GM12878 (cell line): ENCODE results near the gene PIMREG. TPM values are rescaled to one million over a fixed set of nuclear protein-coding genes. Genes with fewer than 3 reads are reported as not detected.

Experiments
- ASH2L ChIP-seq: fragments of 300-600, 200-600 bp; sonication (generic); IDR thresholded peaks from 2 replicates; pipeline ENCODE4 v1.6.1; 2017; ENCODE audit warnings: low read depth, mild to moderate bottlenecking, borderline replicate concordance
- EZH2 ChIP-seq: IDR thresholded peaks from 2 replicates; pipeline ENCODE4 v1.6.1; 2012; ENCODE audit warnings: low read depth, mild to moderate bottlenecking, control low read depth, inconsistent platforms, low read length, borderline replicate concordance; ENCODE audit not compliant: control insufficient read depth
- POLR2AphosphoS5 ChIP-seq: IDR thresholded peaks from 2 replicates; pipeline ENCODE4 v1.6.1; 2011; ENCODE audit warnings: mild to moderate bottlenecking, low read length, inconsistent platforms
- polyA plus RNA-seq, 11 experiments: library from polyadenylated mRNA; depleted of rRNA in 4 of 11; unstranded in 6 of 11; stranded (reverse) in 5 of 11; fragments of >200 nt; fragmentation: Nextera tagmentation in 4 of 11; fragmentation: Illumina TruSeq in 1 of 11; extraction: Ambion mirVana in 4 of 11; extraction: Trizol in 1 of 11; gene quantifications; 1 replicate in 1 of 11; 2 replicates in 10 of 11; pipeline versions ENCODE4 v1.2.1 to v1.2.3, GENCODE V29; 2011 to 2016; ENCODE audit warnings: inconsistent platforms in 2 of 11, missing spikeins in 2 of 11, low read depth in 1 of 11
- total RNA-seq, 4 experiments: library from RNA; depleted of rRNA in 3 of 4; stranded (reverse); fragments of >200 nt in 3 of 4; fragmentation: Illumina TruSeq in 1 of 4; extraction: Trizol in 1 of 4; gene quantifications; 2 replicates each; pipeline versions ENCODE4 v1.2.1 to v1.2.3, GENCODE V29; 2013 to 2021
- TF ChIP-seq, protein P1 (sequence below): fragments of 450-650 bp; IDR thresholded peaks from 2 replicates; pipeline ENCODE4 v1.6.1; 2017; ENCODE audit warnings: mild to moderate bottlenecking
- TF ChIP-seq, protein P2 (sequence below): fragments of 450-650 bp; IDR thresholded peaks from 2 replicates; pipeline ENCODE4 v1.6.1; 2017; ENCODE audit warnings: borderline replicate concordance
- TF ChIP-seq, protein P3 (sequence below): fragments of 450-650 bp; formaldehyde crosslinking; IDR thresholded peaks from 2 replicates; pipeline ENCODE4 v1.4.0; 2020; ENCODE audit warnings: mild to moderate bottlenecking, moderate library complexity

PIMREG gene
- total and polyA plus RNA-seq, 10 of the 15 experiments (the other 5 are each of a cell fraction or from before 2014, with no cell fraction given), result 2.8 to 35.8 (median 25.2) TPM

DNA sequence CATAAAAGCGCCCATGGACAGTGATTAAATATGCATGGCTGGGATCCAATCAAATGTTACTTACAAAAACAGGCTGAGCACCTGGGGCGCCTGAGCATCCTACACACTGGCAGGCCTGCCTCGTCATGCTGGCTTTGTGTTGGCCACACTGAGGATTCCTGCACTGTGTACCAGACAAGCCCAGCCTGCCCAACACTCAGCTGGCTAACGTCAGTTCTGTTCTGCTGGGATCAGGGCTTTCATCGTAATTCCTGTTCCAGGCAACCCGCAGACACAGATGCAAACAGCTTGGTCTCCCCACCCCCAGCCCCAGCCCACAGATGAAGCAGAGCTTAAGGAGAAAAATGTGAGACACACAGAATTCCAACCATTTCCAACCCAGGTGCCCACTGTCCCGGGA is 30.7 kb downstream of the PIMREG start (continued):
- TF ChIP-seq, protein P1, sequence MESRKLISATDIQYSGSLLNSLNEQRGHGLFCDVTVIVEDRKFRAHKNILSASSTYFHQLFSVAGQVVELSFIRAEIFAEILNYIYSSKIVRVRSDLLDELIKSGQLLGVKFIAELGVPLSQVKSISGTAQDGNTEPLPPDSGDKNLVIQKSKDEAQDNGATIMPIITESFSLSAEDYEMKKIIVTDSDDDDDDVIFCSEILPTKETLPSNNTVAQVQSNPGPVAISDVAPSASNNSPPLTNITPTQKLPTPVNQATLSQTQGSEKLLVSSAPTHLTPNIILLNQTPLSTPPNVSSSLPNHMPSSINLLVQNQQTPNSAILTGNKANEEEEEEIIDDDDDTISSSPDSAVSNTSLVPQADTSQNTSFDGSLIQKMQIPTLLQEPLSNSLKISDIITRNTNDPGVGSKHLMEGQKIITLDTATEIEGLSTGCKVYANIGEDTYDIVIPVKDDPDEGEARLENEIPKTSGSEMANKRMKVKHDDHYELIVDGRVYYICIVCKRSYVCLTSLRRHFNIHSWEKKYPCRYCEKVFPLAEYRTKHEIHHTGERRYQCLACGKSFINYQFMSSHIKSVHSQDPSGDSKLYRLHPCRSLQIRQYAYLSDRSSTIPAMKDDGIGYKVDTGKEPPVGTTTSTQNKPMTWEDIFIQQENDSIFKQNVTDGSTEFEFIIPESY, result no peak
- TF ChIP-seq EZH2 (no peak), POLR2AphosphoS5 (no peak), ASH2L (no peak)
- TF ChIP-seq, protein P2, sequence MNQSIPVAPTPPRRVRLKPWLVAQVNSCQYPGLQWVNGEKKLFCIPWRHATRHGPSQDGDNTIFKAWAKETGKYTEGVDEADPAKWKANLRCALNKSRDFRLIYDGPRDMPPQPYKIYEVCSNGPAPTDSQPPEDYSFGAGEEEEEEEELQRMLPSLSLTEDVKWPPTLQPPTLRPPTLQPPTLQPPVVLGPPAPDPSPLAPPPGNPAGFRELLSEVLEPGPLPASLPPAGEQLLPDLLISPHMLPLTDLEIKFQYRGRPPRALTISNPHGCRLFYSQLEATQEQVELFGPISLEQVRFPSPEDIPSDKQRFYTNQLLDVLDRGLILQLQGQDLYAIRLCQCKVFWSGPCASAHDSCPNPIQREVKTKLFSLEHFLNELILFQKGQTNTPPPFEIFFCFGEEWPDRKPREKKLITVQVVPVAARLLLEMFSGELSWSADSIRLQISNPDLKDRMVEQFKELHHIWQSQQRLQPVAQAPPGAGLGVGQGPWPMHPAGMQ, result no peak
- TF ChIP-seq, protein P3, sequence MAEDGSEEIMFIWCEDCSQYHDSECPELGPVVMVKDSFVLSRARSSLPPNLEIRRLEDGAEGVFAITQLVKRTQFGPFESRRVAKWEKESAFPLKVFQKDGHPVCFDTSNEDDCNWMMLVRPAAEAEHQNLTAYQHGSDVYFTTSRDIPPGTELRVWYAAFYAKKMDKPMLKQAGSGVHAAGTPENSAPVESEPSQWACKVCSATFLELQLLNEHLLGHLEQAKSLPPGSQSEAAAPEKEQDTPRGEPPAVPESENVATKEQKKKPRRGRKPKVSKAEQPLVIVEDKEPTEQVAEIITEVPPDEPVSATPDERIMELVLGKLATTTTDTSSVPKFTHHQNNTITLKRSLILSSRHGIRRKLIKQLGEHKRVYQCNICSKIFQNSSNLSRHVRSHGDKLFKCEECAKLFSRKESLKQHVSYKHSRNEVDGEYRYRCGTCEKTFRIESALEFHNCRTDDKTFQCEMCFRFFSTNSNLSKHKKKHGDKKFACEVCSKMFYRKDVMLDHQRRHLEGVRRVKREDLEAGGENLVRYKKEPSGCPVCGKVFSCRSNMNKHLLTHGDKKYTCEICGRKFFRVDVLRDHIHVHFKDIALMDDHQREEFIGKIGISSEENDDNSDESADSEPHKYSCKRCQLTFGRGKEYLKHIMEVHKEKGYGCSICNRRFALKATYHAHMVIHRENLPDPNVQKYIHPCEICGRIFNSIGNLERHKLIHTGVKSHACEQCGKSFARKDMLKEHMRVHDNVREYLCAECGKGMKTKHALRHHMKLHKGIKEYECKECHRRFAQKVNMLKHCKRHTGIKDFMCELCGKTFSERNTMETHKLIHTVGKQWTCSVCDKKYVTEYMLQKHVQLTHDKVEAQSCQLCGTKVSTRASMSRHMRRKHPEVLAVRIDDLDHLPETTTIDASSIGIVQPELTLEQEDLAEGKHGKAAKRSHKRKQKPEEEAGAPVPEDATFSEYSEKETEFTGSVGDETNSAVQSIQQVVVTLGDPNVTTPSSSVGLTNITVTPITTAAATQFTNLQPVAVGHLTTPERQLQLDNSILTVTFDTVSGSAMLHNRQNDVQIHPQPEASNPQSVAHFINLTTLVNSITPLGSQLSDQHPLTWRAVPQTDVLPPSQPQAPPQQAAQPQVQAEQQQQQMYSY (CRISPR knock-in tag), result no peak
